Psoas muscle (tissue), 8 donors: ENCODE data around the gene LHFPL3. TPM values are rescaled to one million over a fixed set of nuclear protein-coding genes. Genes with fewer than 3 reads are reported as not detected.

Experiments used
- ATAC-seq, 4 donors: fragments of 200-7000 bp; cut with Tn5 transposase; one replicate each; pipeline ENCODE4 v1.9.1; 2020; ENCODE audit warnings: moderate library complexity in 3 of 4, mild to moderate bottlenecking in 2 of 4
- DNase-seq, 2 donors: peaks; one replicate each; pipeline ENCODE4 v3.0.0-alpha.2; 2020
- H3K27ac ChIP-seq: fragments of 200-600 bp; one replicate; pipeline ENCODE4 v1.8.0; 2022
- H3K27me3 ChIP-seq, 3 donors: fragments of 200-600 bp in 1 of 3; one replicate each; pipeline versions ENCODE4 v1.6.1 to v1.8.0; 2013 to 2022; ENCODE audit warnings: low read length in 2 of 3, mild to moderate bottlenecking in 2 of 3, moderate library complexity in 1 of 3; ENCODE audit not compliant: insufficient read depth in 3 of 3
- H3K36me3 ChIP-seq, 2 donors: fragments of 200-600 bp in 1 of 2; one replicate each; pipeline versions ENCODE4 v1.6.1 to v1.8.0; 2013 to 2022; ENCODE audit warnings: low read depth in 1 of 2, mild to moderate bottlenecking in 1 of 2, moderate library complexity in 1 of 2; ENCODE audit not compliant: insufficient read depth in 1 of 2
- H3K4me1 ChIP-seq: fragments of 200-600 bp; one replicate; pipeline ENCODE4 v1.8.0; 2022
- H3K4me3 ChIP-seq: fragments of 200-600 bp; one replicate; pipeline ENCODE4 v1.8.0; 2022; ENCODE audit warnings: mild to moderate bottlenecking
- H3K9me3 ChIP-seq: fragments of 200-600 bp; one replicate; pipeline ENCODE4 v1.8.0; 2022
- CTCF ChIP-seq: fragments of 200-600 bp; IDR thresholded peaks from one replicate; pipeline ENCODE4 v1.8.0; 2022; ENCODE audit warnings: antibody characterized with exemption
- WGBS, 3 donors: extraction: QIAGEN DNeasy Blood & Tissue Kit; methylation state at CpG; one replicate each; pipeline versions ENCODE4 v1.1.6 to v1.1.7; 2013; 5-methylcytosine and 5-hydroxymethylcytosine counted together
- intact Hi-C, 2 donors: fragments of 100-400 bp; cut with DNase I; formaldehyde crosslinking; loops; one replicate each; pipeline versions ENCODE4 v1.11.0 to v1.14.2; 2022
- polyA plus RNA-seq, 3 donors: library from polyadenylated mRNA; stranded (reverse); fragments of 200-250 nt; gene quantifications; one replicate each; pipeline ENCODE4 v1.2.3, GENCODE V29; 2013
- total RNA-seq, 4 donors: library from RNA; stranded (reverse); fragmentation: NEBNext Ultra II Directional in 2 of 4; extraction: Animal tissue kit (Norgen Biotek cat#: 25700) in 2 of 4; gene quantifications; one replicate each; pipeline versions ENCODE4 v1.2.1 to v1.2.4, GENCODE V29; 2021 to 2023
- donor health status: healthy with polysubstance abuse.
- donor health status: DM: no; HTN: no; CAD: no; lungs with moderate emphysema.
- donor health status: Bipolar disorder and iron deficiency.
- donor health status: healthy.
- donor health status: DM: yes; HTN: yes; CAD: no.
- donor health status: DM: no; HTN: no; CAD: no.
- donor health status: DM: no; HTN: no; CAD: no.
- donor health status: DM: yes; HTN: yes; CAD: no.

LHFPL3 gene
- total and polyA plus RNA-seq, 7 donors = not detected

- no peaks in the 10 kb centered on the region for H3K9me3 ChIP-seq
- H3K4me3 ChIP-seq = no peak overlapping the region
- ATAC-seq (no peak), DNase-seq (no peak)
- no peaks in the 10 kb centered on the region for H3K4me1 ChIP-seq
- H3K27me3 ChIP-seq = no peaks in the 10 kb centered on the region
- no peak for TF ChIP-seq CTCF
- H3K36me3 ChIP-seq = no peaks in the 10 kb centered on the region
- no peak overlapping the region for H3K27ac ChIP-seq
- WGBS, 3 donors = 27 to 29% (median 29%) methylated on average over 10 of the region's 10 CpGs
- intact Hi-C loops = no loop called here
Measured at GRCh38 chr7:104820836-104821535, 492.6 kb downstream of the LHFPL3 start.

DNA sequence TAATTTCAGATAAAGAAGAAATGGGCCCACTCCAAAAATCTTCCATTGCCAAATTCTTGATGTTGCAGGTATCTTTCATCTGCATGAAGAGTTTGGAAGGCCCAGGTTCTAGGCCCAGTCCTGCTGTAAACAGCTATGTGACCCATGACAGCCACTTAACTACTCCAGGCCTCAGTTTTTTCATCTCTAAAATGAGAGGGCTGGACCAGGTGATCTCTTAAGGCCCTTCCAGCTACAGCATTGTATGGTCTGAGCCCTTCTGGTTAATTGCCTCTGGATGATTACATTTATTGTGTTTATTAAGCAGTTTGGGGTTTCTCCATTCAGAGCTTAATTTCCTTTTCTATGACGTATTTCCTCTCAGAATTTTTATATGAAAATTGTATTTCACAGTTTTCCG, 494.8 kb downstream of the LHFPL3 start:
- TF ChIP-seq CTCF = no peak
- intact Hi-C loops = no loop called here
- Histone ChIP-seq H3K4me1 (no peaks in the 10 kb centered on the region), H3K27ac (no peak overlapping the region), H3K36me3 (no peaks in the 10 kb centered on the region), H3K4me3 (no peak overlapping the region), H3K27me3 (no peaks in the 10 kb centered on the region), H3K9me3 (no peaks in the 10 kb centered on the region)
- no peak for DNase-seq
- WGBS, 3 donors = 84 to 90% (median 89%) methylated on average over 2 of the region's 2 CpGs
- ATAC-seq = no peak

DNA sequence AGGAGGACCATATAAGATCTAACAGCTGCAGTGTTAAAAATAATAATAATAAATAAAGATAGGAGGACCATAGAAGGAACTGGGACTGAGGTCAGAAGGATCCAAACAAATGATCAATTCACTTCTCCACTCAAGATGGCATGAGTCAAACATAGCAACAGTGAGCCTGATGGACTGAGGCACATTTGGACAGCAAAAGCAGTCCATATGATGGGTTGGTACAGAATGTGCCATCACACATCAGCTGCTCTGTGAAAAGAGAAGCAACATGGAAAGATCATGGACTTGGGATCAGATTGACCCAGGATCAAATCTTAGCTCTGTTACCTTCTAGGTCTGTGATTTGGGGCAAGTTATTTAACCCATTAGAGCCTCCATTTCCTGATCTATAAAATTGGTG, 496.7 kb downstream of the LHFPL3 start:
- no peak for TF ChIP-seq CTCF
- Histone ChIP-seq H3K27me3 (no peaks in the 10 kb centered on the region), H3K9me3 (no peaks in the 10 kb centered on the region), H3K4me1 (no peaks in the 10 kb centered on the region), H3K4me3 (no peak overlapping the region), H3K36me3 (no peaks in the 10 kb centered on the region), H3K27ac (no peak overlapping the region)
- DNase-seq = no peak
- ATAC-seq = no peak
- intact Hi-C loops = no loop called here

DNA sequence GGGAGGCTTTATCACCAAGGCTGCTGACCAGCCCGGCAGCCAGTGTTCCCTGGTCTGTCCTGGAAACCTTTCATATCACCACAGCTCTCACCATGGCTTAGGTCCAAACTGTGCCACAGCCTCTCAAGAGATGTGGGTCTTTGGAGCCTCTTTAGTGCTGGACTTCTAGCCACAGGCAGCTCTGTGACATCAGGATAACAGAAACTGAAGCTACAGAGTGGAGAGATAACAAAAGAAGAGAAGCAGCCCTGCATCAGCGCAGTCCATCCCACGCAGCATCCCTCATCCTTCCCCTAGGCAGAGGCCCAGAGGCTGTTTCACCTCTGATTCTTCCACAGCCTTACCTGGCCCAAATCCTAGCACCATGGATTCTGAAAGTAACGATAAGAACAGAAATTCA, 497.7 kb downstream of the LHFPL3 start:
- Histone ChIP-seq H3K36me3 (no peaks in the 10 kb centered on the region), H3K27ac (no peak overlapping the region), H3K4me1 (no peaks in the 10 kb centered on the region), H3K27me3 (no peaks in the 10 kb centered on the region), H3K9me3 (no peaks in the 10 kb centered on the region), H3K4me3 (no peak overlapping the region)
- TF ChIP-seq CTCF = no peak
- ATAC-seq (no peak), DNase-seq (no peak)
- intact Hi-C loops = no loop called here
- 85 to 91% (median 89%) methylated on average over 4 of the region's 4 CpGs for WGBS, 3 donors

DNA sequence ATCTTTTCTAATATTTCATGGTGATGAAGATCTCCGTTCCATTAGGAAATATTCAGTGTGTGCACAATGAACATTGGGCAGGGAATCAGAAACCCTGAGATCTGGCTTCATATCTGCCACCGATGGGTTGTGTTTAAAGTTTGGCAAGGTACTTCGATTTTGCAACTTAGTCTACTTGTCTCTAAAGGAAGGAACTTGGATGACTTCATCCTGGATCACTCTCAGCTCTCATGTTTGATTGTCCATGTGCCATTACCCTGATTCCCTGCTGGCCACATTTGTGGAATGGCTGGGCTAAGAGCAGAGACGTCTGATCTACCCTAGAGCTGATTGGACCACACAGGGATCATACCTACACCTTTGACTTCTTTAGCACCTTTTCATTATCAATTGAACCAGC, 508.6 kb downstream of the LHFPL3 start:
- peaks cover 0 to 8% (median 3%) of the 10 kb centered on the region in 3 donors for H3K27me3 ChIP-seq
- no peak overlapping the region for H3K27ac ChIP-seq
- no peaks in the 10 kb centered on the region for H3K9me3 ChIP-seq
- ATAC-seq (no peak), DNase-seq (no peak)
- H3K4me3 ChIP-seq = no peak overlapping the region
- H3K4me1 ChIP-seq = no peaks in the 10 kb centered on the region
- no peaks in the 10 kb centered on the region for H3K36me3 ChIP-seq
- intact Hi-C loops = no loop called here
- TF ChIP-seq CTCF = no peak
- 23 to 40% (median 25%) methylated on average over 4 of the region's 4 CpGs for WGBS, 3 donors
